Renal cortical epithelial cell (primary cell): ENCODE data around the gene EIF1AD. TPM values are rescaled to one million over a fixed set of nuclear protein-coding genes. Genes with fewer than 3 reads are reported as not detected.

Source experiments
- DNase-seq: peaks from one replicate; pipeline ENCODE4 v3.0.0-alpha.2; 2011; ENCODE audit warnings: low read depth
- total RNA-seq: library from RNA; depleted of rRNA; stranded (reverse); fragments of >200 nt; gene quantifications from 2 replicates; pipeline ENCODE4 v1.2.3, GENCODE V29; 2014

Gene EIF1AD
- total RNA-seq, 1 donor from 2014 or later: 39.0 TPM

DNA sequence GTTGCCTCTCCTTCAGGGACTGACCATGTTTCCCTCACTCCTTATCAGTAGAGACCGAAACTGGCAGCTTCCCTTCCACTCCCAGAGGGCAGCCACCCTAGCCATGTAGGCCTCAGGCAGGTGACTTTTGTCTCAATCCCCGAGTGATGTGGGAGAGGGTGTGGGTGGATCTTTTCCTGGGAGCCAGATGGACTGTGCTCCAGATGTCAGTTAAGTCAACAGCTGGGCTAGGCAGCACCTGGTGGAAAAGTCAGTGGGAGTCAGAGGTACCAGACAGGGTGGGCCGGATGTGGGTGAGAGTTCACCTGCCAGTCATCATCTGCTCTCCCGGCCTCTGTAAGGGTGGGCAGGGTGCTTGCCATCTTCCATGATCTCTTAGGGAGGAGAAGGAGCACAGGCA lies 2.2 kb upstream of the EIF1AD start:
- no peak for DNase-seq

DNA sequence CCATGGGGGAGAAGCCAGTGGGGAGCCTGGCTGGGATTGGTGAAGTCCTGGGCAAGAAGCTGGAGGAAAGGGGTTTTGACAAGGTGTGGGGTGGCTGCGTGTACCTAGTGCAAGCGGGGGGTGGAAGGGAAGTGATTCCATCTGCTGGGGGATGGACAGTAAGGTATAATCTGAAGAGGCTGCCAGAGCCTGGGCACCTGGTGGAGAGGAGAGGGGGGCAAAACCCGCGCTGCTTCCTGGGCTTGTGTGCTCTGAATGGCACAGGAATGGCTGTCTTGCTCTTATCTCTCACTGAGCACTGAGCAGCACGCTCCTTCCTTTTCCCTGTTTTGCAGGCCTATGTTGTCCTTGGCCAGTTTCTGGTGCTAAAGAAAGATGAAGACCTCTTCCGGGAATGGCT lies 1.3 kb upstream of the EIF1AD start:
- no peak for DNase-seq

DNA sequence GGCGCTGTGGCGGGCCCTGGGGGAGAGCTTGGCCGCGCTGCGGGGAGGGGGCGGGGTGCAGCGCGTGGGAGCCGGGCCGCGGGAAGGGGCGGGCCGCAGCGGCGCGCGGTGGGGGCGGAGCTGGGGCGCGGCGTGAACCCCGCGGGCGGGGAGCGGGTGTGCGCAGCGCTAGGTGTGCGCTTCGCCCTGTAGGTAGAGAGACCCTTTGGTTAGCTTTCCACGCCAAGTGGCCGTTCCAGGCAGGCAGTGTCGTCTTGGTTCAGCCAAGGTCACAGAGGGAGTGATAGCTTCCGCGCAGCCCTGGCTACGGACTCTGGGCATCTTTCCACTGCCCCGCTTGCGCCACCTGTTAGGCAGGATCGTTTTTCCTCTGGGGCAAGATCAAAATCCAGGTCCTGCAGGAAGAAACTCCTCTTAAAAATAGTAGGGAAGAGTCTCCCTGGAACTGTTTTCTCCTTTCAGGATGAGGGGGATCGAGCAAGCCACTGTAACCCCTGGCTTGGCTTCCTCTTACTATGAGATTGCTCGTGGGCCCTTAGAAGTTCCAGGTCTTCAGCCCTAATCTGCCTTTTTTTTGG lies 780 bp upstream of the EIF1AD start:
- peak; percentile 33 for DNase-seq

DNA sequence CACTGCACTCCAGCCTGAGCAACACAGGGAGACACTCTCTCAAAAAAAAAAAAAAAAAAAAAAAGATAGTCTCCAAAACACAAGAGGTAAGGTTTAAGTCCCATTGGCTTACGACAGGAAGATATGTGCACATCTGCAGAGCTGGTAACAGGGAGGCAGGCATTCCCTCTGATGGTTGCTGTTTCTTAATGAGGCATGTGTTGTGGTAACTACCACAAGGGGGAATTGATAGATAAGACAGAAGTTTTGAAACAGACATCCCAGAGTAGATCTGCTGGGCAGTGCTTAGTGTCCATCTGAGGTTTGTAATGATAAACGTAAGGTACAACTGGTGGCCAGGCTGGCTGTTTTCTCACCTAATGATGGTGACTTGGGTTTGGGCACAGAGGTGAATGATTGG lies 4.7 kb downstream of the EIF1AD start:
- no peak for DNase-seq

DNA sequence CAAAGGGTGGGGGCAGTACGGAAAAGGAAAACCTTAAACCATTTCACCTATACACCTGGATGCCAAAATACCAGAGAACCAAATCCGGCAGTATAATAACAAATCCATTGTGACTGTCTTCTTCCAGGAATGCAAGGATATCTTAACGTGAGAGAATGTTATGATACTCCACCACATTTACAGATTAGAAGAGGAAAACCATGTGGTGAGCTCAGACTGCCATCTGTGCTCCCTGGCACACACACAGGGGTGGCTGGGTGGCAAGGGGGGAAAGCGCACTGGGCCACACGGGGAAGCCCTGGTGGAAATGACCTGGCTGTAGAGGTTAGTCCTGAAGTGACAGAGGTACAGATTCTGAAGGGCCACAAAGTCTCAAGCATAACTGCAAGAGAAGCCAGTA lies 9.9 kb downstream of the EIF1AD start:
- DNase-seq: no peak

DNA sequence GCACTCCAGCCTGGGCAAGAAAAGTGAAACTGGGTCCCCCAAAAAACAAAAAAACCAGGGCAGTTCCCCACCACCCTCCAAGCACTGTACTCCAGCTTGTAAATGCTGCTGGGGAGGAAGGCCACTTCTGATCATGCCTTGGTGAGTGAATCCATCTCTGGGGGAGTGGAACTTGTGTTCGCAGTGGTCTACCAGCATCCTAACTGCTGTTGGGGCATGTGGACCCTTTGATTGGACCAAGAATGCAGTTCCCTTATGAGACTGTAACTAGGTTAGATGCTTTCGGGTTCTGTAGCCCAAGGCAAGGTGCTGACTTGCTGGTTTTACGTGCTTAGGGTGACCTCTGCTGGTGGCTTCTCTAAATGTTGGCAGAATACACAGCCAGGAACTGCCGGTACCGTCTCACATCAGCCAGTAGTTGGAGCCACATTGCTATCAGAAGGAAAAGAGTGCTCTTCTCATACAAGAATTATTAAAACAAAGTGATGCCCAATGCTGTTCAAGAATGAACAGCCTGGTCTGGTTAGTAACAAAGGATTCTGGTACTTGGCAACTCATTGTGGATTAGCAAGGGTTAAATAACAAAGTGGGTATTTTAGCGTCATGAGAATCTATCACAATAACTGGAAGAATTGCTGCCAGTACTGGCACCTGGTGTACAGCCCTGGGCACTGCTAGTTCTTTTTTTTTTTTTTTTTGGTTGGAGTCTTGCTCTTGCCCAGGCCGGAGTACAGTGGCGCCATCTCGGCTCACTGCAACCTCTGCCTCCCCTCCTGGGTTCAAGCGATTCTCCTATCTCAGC lies 13.0 kb downstream of the EIF1AD start:
- DNase-seq: peak; percentile 93

DNA sequence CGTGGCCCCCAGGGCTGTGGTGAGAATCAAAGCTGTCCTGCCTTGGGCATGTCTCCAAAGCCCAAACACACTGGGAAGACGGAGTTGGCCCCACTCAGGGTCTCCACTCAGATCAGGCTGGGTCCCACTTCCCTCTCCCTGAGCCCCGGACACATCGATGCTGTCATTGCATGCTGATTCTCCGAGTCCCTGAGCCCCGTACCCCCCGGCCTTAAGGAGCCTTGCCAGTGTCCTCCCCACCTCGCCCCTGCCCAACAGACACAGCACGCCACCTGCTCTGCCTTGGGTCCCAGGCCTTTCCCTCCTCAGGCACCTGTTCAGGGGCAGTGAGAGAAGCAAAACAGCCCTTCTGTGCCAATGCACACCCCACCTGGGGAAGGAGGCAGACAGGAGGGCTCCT lies 14.6 kb downstream of the EIF1AD start:
- DNase-seq: no peak

DNA sequence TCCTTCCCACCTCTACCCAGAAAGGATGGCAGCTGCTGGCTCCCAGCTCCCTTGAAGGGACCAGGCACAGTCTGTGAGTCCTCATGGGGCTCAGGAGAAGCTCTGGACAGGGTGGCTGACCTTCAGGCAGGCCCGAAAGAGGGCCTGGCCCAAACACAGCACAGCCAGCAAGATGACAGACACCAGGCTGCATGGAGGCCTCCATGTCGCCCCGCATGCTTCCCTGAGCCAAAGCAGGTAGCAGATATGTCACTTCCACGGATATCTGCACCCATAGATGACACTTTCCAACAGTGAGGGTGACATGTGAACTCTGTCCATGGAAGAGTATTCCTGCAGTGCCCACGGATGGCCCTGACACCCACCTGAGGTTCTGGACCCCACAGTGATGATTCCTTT lies 18.4 kb downstream of the EIF1AD start:
- no peak for DNase-seq

DNA sequence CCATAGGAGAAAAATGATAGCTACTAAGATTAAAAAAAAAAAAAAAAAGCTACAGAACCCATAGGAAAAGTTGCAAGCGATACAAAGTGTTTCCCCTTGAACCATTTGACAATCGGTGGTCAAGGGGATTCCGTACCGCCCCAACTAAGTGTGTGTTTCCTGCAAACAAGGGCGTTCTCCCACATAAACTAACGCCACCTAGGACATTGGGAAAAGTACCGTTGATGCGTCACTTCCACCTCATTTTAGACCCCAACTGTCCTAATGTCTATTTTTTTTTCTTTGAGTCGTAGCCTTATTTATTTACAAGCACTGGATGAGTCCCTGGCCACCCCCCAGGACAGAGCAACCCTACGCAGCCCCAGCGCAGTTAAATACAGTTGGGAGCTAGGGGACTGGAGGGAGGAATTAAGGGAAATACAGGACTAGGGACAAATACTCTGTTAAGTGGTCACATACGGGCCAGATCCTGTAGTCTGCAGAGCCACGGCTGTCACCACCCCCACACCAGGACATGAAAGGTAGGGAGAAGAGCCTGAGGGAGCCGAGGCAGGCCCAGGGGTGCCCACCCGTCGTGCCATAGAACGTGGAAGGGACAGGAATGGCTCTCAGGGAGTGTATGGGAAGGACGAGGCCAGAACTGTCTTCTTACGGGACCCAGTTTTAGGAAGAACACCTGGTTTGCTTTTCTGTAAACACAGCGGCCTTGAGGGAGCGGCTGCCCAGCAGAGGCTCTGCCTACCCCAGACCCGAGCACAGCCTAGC lies 19.0 kb downstream of the EIF1AD start:
- no peak for DNase-seq

DNA sequence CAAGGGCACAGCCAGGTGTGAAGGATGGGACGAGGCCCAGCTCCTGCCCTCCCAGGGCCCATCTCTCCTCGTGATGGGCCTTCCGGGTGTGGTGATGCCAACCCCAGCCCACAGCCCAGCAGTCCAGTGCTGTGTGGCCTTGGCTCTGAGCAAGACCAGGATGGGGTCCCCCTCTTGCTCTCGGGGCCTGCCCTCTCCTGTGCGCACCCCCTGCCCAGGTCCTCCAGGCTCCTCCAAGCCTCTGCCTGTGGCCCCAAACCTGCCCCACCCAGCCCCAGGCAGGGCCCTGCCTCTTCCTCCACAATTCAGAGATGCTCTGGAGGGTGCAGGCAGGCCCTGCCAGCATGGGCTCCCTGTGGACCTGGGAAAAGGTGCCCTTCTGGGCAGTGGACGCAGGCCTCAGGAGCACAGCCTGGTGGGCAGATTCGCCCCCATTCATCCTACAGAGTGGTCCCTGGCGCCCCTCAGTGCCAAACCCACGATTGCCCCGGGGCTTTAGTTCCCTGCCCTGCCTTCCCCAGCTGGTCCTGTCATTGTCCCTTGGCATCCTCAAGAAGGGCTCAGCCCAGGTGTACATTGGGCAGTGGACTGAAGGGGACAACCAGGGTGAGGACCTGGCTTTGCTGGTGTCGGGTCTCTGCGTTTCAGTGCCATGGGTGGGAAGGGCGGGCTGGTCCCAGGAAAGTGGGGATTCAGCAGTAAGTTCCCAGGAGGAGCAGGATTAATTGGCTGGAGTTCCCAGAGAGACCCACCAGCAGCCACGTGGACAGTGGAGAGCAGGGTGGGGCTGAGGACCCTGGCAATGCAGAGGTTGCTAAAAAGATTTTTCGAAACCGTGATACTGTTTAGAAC lies 19.8 kb downstream of the EIF1AD start:
- no peak for DNase-seq

DNA sequence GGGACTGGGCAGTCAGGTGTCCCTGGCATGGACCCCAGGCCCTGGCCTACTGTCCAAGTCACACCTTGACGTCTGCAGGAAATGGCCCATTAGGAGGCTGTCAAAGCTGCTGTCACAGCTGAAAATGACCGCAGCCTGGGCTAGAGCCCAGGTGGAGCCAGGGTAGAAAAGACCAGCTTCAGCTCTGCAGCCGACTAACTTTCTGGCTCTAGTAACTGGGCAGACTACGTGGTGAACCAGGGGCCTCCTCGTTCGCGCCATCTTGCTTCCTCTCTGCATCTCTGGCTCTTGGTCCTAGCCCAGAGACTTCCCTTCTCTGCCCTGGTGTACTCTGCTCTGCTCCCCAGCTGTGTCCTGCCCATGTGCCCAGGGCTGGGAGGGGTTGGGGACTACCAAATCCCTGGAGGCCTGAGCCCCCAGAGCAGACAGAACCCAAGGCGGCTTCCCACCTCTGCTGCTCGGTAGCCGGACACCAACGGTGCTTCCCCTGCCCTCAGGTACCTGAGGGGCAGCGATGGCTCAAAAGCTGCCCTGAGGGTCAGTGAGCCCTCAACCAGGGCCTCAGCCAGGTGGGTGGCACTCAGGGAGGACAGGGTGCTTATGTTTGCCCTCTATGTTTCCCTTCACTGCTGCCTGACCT lies 20.7 kb downstream of the EIF1AD start:
- DNase-seq: no peak

DNA sequence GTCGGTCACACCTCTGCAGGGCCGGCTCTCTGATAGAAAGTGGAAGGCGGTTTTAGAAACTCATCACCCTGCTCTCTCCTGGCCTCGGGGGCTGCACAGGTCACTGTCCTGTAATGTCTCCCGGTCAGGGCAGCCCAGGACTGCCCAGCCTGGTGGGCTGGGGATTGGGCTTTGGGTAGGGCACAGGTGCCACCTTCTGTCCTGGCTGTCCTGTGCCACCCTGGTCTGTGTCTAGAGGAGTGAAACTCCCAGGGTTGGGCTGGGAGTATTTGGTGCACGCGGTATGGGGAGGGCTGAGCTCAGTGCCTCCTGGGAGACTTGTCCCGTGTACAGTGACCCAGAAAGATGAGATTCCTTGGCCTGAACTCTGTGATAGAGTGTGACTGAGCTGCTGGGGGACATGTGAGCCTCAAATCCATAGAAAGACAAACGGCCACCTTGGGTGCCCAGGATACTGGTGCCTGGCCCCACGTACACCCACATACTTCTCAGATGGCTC lies 22.6 kb downstream of the EIF1AD start:
- DNase-seq: no peak

DNA sequence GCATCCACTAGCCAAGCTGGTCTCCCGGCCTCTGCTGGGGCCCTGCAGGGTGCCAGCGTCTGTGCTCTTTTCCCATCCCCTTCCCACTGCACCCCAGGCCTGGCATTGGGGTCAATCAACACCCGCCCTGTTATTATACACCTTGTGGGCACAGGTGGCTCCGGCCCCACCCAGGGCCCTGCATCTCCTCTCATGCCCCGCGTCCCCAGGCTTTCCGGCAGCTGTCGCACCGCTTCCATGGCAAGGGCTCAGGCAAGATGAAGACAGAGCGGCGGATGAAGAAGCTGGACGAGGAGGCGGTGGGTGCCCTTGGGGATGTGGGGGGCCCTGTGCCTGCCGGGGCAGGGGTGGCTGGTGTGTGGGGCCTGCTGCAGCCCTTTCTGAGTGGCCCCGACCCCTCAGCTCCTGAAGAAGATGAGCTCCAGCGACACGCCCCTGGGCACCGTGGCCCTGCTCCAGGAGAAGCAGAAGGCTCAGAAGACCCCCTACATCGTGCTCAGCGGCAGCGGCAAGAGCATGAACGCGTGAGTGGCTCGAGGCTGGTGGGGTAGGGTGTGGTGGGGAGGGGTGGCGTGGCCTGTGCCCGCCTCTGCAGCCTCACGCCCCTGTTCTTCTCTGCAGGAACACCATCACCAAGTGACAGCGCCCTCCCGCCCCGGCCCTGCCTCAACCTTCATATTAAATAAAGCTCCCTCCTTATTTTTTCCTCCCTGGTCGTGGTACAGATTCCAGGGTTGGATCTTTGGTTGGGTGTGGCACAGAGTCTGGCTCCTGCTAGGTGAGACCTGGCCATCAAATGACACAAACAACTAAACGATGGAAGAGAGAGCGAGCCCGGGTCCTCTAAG lies 23.3 kb downstream of the EIF1AD start:
- DNase-seq: no peak

DNA sequence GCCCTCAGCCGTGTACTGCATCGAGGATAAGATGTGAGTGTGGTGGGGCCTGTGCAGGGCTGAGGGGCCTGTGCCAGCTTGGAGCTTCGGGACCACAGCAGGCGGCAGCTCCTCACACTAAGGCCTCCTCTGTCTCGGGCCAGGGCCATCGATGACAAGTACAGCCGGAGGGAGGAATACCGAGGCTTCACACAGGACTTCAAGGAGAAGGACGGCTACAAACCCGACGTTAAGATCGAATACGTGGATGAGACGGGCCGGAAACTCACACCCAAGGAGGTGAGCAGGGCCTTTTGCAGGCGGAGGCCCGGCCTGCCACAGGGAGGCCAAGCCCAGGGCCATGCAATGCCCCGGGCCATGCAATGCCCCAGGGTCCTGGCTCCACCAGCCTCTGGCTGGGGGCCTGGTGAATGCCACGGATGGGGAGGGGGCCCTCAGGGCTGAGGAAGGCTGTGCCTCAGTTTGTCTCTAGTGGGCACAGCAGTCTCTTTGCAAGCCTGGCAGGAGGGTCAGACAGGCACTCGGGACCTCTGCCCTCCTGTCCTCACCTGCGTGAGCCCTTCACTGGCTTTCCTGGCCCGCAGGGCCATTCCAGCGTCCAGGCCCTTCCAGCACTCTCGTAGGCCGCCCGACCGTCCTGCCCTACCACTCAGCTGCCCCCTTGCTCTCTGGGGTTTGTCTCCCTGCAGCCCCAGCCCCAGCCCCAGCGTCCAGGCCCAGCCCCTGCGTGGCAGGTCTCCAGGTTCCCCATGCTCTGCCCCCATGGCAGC lies 24.2 kb downstream of the EIF1AD start:
- DNase-seq: no peak

DNA sequence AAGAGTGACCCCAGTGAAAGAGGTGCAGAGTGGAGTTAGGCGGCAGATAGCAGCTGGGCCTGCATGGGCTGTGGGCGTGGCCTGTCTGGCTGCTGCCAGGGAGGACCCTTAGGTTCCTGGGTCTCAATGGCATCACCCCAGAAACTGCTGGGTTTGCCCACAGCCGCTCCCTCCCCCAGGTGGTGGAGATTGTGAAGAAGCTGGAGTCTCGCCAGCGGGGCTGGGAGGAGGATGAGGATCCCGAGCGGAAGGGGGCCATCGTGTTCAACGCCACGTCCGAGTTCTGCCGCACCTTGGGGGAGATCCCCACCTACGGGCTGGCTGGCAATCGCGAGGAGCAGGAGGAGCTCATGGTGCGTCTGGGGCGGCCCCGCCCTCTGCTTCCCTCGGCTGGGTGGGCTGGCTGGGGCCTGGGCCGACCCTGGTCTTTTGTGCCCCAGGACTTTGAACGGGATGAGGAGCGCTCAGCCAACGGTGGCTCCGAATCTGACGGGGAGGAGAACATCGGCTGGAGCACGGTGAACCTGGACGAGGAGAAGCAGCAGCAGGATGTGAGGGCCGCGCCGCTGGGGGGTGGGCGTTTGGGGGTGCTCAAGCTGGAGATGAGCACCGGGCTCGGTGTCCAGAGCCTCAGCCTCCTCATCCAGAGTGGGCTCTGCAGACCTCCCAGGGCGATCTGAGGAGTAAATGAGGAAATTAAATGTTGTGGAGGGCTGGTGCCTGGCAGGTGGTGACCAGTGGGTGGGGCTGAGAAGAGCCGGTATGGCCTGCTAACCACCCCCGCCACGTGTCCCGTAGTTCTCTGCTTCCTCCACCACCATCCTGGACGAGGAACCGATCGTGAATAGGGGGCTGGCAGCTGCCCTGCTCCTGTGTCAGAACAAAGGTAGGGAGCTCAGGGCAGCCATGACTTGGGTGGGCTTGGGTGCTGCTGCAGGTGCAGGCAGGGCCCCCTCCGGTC lies 25.5 kb downstream of the EIF1AD start:
- DNase-seq: no peak

DNA sequence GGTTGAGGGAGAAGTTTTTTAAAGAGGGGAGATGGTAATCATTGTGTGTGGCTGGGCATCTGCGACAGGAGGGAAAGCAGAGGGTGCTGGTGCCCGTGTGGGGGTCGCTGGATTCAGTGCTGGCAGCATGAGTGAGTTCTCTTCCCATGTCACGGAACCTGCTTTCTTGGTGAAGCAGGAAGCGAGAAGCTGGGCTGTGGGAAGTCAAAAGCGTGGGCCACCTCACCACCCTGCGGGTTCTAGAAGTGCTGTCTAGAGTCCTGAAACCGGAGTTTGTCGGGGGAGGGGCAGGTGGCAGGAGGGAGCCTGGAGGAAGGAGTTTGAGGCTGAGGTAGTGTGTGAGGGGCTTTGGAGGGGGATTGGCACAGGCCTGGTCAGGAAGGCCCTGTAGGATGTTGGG lies 26.2 kb downstream of the EIF1AD start:
- no peak for DNase-seq

DNA sequence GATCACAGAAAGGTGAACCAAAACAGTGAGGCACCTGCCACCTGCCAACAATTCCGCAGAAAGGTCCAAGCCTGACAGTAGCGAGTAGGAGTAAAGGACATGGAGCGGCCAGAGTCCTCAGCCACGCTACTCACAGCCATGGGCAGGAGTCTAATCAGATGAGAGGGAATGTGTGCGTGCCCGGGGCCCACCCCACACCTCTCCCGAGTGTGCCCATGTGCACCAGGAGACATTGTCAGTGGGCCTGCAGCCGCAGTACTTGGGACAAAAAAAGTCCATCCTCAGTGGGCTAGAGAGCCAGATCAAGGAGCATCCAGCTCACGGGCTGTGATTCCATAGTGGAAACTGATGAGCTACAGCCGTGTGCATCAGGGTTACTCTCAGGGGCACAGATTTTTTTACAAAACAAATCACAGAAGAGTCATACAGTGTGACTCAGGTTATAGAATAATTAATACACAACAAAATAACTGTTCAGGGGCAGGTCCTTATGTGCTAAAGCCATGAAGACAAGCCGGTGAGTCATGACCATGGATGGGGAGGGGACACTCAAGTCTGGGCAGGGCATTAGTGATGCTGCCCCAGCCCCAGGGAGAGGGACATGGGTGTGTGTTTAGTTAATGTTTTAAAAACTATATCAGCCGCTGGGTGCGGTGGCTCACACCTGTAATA lies 28.4 kb downstream of the EIF1AD start:
- DNase-seq: peak; percentile 21

DNA sequence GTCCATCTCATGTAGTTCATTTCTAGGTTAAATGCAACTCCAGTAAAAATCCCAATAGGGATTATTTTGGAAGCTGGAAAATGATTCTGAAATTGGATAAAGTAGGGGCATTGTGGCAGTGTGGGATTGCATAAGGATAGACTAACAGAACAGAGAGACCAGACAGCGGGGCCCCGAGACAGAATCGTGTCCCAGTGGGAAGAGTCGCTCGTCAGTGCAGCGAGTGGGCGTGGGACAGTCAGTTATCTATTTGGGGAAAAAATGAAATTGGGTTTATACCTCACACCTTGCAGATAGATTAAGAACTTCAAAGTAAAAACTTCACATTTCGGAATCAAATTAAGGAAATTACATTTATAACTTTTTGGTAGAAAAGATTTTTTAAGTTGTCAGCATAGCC lies 29.8 kb downstream of the EIF1AD start:
- DNase-seq: no peak
